Bronchial epithelial cell (primary cell): Measurements from ENCODE around the gene GRIN3A. TPM values are rescaled to one million over a fixed set of nuclear protein-coding genes. Genes with fewer than 3 reads are reported as not detected.

Source experiments
- DNase-seq: peaks from one replicate; pipeline ENCODE4 v3.0.0-alpha.2; 2010; ENCODE audit warnings: low read depth
- FAIRE-seq: peaks from 2 replicates; lab custom pipeline; 2011; peaks lifted over from hg19 to GRCh38; lab: Jason Lieb, UNC
- H3K27me3 ChIP-seq: 2 replicates; pipeline ENCODE4 v1.5.1; 2011; ENCODE audit warnings: low read length; ENCODE audit not compliant: control insufficient read depth, insufficient read depth
- H3K36me3 ChIP-seq: 2 replicates; pipeline ENCODE4 v1.5.1; 2011; ENCODE audit warnings: low read length; ENCODE audit not compliant: control insufficient read depth, insufficient read depth
- H3K4me3 ChIP-seq: 2 replicates; pipeline ENCODE4 v1.5.1; 2011; ENCODE audit warnings: mild to moderate bottlenecking, low read depth, low read length, control low read depth
- CTCF ChIP-seq: IDR thresholded peaks from 2 replicates; pipeline ENCODE4 v1.5.1; 2011; ENCODE audit warnings: mild to moderate bottlenecking, moderate library complexity, low read length, control low read depth, inconsistent platforms; ENCODE audit not compliant: insufficient read depth, severe bottlenecking
- total RNA-seq: library from RNA; depleted of rRNA; stranded (reverse); fragments of >200 nt; gene quantifications from 2 replicates; pipeline ENCODE4 v1.2.1, GENCODE V29; 2014

GRIN3A gene
- total RNA-seq, 1 donor from 2014 or later, result not detected

- H3K36me3 ChIP-seq, result no peaks in the 10 kb centered on the region
- DNase-seq (peak; percentile 10), FAIRE-seq (no peak)
- no peaks in the 10 kb centered on the region for H3K27me3 ChIP-seq
- TF ChIP-seq CTCF, result no peak
- no peak overlapping the region for H3K4me3 ChIP-seq
These were observed 151.0 kb downstream of the GRIN3A start for GRCh38 chr9:101587332-101588043.

GRCh38 chr9:101586651-101587050 lies 151.8 kb downstream of the GRIN3A start:
- Histone ChIP-seq H3K27me3 (no peaks in the 10 kb centered on the region), H3K4me3 (no peak overlapping the region), H3K36me3 (no peaks in the 10 kb centered on the region)
- TF ChIP-seq CTCF, result no peak
- no peak for DNase-seq
- no peak for FAIRE-seq

GRCh38 chr9:101585740-101586139 lies 152.7 kb downstream of the GRIN3A start:
- Histone ChIP-seq H3K36me3 (no peaks in the 10 kb centered on the region), H3K27me3 (no peaks in the 10 kb centered on the region), H3K4me3 (no peak overlapping the region)
- peak; percentile 18 for FAIRE-seq
- TF ChIP-seq CTCF, result no peak
- DNase-seq, result no peak

GRCh38 chr9:101582553-101582952 lies 155.9 kb downstream of the GRIN3A start:
- DNase-seq, result peak; percentile 37

GRCh38 chr9:101579711-101580545 lies 158.5 kb downstream of the GRIN3A start:
- no peaks in the 10 kb centered on the region for H3K27me3 ChIP-seq
- no peaks in the 10 kb centered on the region for H3K36me3 ChIP-seq
- FAIRE-seq, result no peak
- no peak for DNase-seq
- TF ChIP-seq CTCF, result no peak
- H3K4me3 ChIP-seq, result no peak overlapping the region

More at GRCh38 chr9:101582553-101582952, 155.9 kb downstream of the GRIN3A start:
- Histone ChIP-seq H3K36me3 (no peaks in the 10 kb centered on the region), H3K27me3 (no peaks in the 10 kb centered on the region), H3K4me3 (no peak overlapping the region)
- TF ChIP-seq CTCF, result no peak
- no peak for FAIRE-seq
